ENCODE measurements around the gene TNFAIP8L3.
A peak's percentile ranks its signal among the peaks of the same experiment; 100 is the strongest.

Gene TNFAIP8L3

DNA sequence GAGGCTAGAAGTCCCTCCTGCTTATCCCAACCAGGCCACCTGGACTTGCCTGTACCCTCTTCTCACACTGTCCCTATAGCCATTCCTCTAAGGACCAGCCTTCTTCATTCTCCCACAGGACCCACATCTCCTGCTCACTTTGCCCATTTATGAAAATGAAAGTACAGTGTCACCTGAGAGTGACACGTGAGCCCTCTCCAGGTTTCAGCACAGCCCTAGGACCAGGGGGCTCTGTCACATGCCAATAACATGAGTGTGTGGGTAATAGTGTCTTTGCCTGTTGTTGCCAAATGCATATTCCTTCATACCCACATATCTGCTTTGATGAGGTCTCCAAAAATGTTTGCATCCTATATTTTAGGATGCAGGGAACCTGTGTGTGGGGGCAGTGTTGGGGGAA is 42.3 kb upstream of the TNFAIP8L3 start:
- no peak overlapping the region for H3K27ac ChIP-seq (ENCODE audit: low read depth, low read length)
- no peaks in the 10 kb centered on the region for H3K36me3 ChIP-seq (ENCODE audit: control insufficient read depth, insufficient read depth, low read length)
- no peaks in the 10 kb centered on the region for H3K79me2 ChIP-seq (ENCODE audit: control insufficient read depth, insufficient read depth, low read length)
- no peak overlapping the region for H3K23ac ChIP-seq (ENCODE audit: low read length)
- no peak for DNase-seq
- no peaks in the 10 kb centered on the region for H3K4me1 ChIP-seq (ENCODE audit: control insufficient read depth, low read depth, low read length)
- no peak overlapping the region for H3K4me2 ChIP-seq (ENCODE audit: low read length)
- no peak overlapping the region for H2BK15ac ChIP-seq (replicated peaks; ENCODE audit: low read depth)
- no peak overlapping the region for H2BK120ac ChIP-seq (ENCODE audit: low read depth, low read length)
- no peak overlapping the region for H2BK5ac ChIP-seq (ENCODE audit: low read length)
- no peaks in the 10 kb centered on the region for H3K27me3 ChIP-seq (ENCODE audit: insufficient read depth, low read length, poor library complexity)
- H3K4me3 ChIP-seq (ENCODE audit: low read length): no peak overlapping the region
- no peak overlapping the region for H4K5ac ChIP-seq (ENCODE audit: low read length)
- no CpG with 5 or more reads among the region's 1 CpG for WGBS (ENCODE audit: extremely low coverage, insufficient coverage, low lambda C conversion rate)
- H4K8ac ChIP-seq (ENCODE audit: low read depth, low read length): no peak overlapping the region
- H3K56ac ChIP-seq (ENCODE audit: low read length): no peak overlapping the region
- H3K18ac ChIP-seq (ENCODE audit: low read length): no peak overlapping the region
- H2AK5ac ChIP-seq (ENCODE audit: low read length): no peak overlapping the region
- no peak overlapping the region for H3K9ac ChIP-seq (ENCODE audit: low read length)
- no peak overlapping the region for H3K4ac ChIP-seq (ENCODE audit: low read depth, low read length)
- H3K79me1 ChIP-seq (ENCODE audit: low read length): no peaks in the 10 kb centered on the region

DNA sequence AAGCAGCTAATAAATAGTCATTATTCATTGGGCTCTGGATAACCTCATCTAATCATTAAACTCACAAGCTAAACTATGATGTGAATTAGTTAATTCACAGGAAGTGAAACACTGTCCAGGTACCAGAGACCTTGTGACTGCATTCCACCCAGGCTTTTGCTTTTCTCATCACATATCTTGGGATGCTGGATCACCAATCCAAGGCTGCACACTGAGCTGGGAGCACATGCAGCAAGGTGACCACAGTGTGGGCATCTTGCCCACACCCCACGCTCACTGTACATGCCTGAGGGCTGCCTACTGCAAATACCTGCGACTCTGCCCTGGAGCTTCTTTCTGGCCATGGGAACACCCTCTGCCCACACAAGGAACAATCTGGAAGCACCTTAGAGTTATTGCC is 40.6 kb upstream of the TNFAIP8L3 start:
- H3K18ac ChIP-seq (ENCODE audit: low read length): no peak overlapping the region
- H2AK5ac ChIP-seq (ENCODE audit: low read length): no peak overlapping the region
- H2BK15ac ChIP-seq (replicated peaks; ENCODE audit: low read depth): no peak overlapping the region
- H2BK5ac ChIP-seq (ENCODE audit: low read length): no peak overlapping the region
- no peaks in the 10 kb centered on the region for H3K79me1 ChIP-seq (ENCODE audit: low read length)
- no peaks in the 10 kb centered on the region for H3K4me1 ChIP-seq (ENCODE audit: control insufficient read depth, low read depth, low read length)
- H3K27me3 ChIP-seq (ENCODE audit: insufficient read depth, low read length, poor library complexity): no peaks in the 10 kb centered on the region
- H3K79me2 ChIP-seq (ENCODE audit: control insufficient read depth, insufficient read depth, low read length): no peaks in the 10 kb centered on the region
- no peak overlapping the region for H3K56ac ChIP-seq (ENCODE audit: low read length)
- H3K9ac ChIP-seq (ENCODE audit: low read length): no peak overlapping the region
- no peak overlapping the region for H4K5ac ChIP-seq (ENCODE audit: low read length)
- no CpG with 5 or more reads among the region's 2 CpGs for WGBS (ENCODE audit: extremely low coverage, insufficient coverage, low lambda C conversion rate)
- no peak overlapping the region for H3K27ac ChIP-seq (ENCODE audit: low read depth, low read length)
- no peak overlapping the region for H4K8ac ChIP-seq (ENCODE audit: low read depth, low read length)
- no peak overlapping the region for H3K4me2 ChIP-seq (ENCODE audit: low read length)
- no peak for DNase-seq
- H3K36me3 ChIP-seq (ENCODE audit: control insufficient read depth, insufficient read depth, low read length): no peaks in the 10 kb centered on the region
- no peak overlapping the region for H3K23ac ChIP-seq (ENCODE audit: low read length)
- H2BK120ac ChIP-seq (ENCODE audit: low read depth, low read length): no peak overlapping the region
- H3K4ac ChIP-seq (ENCODE audit: low read depth, low read length): no peak overlapping the region
- H3K4me3 ChIP-seq (ENCODE audit: low read length): no peak overlapping the region

DNA sequence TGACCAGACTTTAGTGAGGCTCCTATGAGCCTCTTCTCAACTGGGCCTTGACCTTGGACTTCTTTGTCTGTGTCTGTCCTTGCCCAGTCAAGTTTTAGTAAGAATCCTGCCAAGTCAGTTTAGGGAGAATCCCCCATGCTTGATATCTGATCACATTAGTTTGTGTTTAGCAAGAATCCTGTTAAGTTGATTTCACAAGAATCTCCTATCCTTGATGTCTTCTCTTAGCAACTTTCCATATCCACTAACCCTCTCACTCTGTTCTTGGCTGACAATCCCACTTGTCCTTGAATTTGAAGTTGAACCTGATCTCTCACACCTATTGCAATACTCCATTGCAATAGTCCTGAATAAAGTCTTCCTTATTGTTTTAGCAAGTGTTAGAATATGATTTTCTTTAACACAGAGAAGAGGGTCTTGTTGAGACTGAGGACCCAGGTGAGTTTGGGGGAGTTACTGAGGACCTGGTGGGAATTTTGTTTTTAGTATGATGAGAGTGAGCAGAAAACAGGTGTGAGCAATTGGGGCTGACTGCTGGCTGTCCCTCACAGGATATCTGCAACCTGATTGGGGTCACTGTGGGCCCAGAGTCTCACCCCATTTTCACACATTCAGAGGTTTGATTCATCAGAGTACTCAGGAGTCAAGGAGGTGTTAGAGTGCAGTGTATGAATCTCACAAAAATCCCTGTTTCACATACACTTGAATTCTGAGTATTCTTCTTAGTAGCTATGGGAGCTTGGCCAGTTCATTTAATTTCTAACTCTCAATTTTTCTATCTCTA is 39.9 kb upstream of the TNFAIP8L3 start:
- Histone ChIP-seq H3K4me3 (ENCODE audit: low read length) (no peak overlapping the region), H3K4ac (ENCODE audit: low read depth, low read length) (no peak overlapping the region), H4K8ac (ENCODE audit: low read depth, low read length) (no peak overlapping the region), H4K5ac (ENCODE audit: low read length) (no peak overlapping the region), H3K27me3 (ENCODE audit: insufficient read depth, low read length, poor library complexity) (no peaks in the 10 kb centered on the region), H3K27ac (ENCODE audit: low read depth, low read length) (no peak overlapping the region), H3K4me1 (ENCODE audit: control insufficient read depth, low read depth, low read length) (no peaks in the 10 kb centered on the region), H3K36me3 (ENCODE audit: control insufficient read depth, insufficient read depth, low read length) (no peaks in the 10 kb centered on the region), H3K79me1 (ENCODE audit: low read length) (no peaks in the 10 kb centered on the region), H2BK5ac (ENCODE audit: low read length) (no peak overlapping the region), H3K56ac (ENCODE audit: low read length) (no peak overlapping the region), H2AK5ac (ENCODE audit: low read length) (no peak overlapping the region), H3K9ac (ENCODE audit: low read length) (no peak overlapping the region), H3K4me2 (ENCODE audit: low read length) (no peak overlapping the region), H3K18ac (ENCODE audit: low read length) (no peak overlapping the region), H3K79me2 (ENCODE audit: control insufficient read depth, insufficient read depth, low read length) (no peaks in the 10 kb centered on the region), H3K23ac (ENCODE audit: low read length) (no peak overlapping the region), H2BK15ac (replicated peaks; ENCODE audit: low read depth) (no peak overlapping the region), H2BK120ac (ENCODE audit: low read depth, low read length) (no peak overlapping the region)
- no peak for DNase-seq

DNA sequence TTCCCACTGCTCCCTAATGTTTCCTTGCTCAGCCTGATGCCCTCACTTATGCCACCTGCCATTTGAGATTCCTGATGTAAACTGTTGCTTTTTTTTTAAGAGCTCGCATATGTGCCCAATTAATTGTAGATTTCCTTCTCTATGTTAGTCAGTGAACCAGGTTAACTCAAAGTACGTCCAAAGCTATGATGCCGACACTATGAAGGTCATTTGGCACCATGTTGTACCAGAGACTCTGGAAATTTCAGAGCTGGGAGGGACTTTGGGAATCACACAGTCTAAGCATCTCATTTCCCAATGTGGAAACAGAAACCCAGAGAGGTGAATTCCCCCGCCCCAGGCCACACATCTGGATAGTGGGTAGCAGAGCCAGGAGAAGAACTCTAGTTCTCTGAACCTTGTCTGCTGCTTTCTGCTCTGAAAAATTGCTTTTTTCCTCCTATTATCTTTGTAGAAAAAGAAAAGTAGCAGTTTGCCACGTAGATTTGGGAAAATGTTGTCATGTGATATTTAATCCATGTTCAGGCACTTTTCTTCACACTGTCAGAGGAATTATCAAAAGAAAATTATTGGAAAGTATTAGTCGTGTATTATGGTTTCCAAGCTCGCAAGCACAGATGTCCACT is 38.5 kb upstream of the TNFAIP8L3 start:
- H3K4me1 ChIP-seq (ENCODE audit: control insufficient read depth, low read depth, low read length): no peaks in the 10 kb centered on the region
- no peak overlapping the region for H3K18ac ChIP-seq (ENCODE audit: low read length)
- H3K4me2 ChIP-seq (ENCODE audit: low read length): no peak overlapping the region
- WGBS (ENCODE audit: extremely low coverage, insufficient coverage, low lambda C conversion rate): no CpG with 5 or more reads among the region's 7 CpGs
- no peak overlapping the region for H3K9ac ChIP-seq (ENCODE audit: low read length)
- H3K79me2 ChIP-seq (ENCODE audit: control insufficient read depth, insufficient read depth, low read length): no peaks in the 10 kb centered on the region
- no peak overlapping the region for H4K5ac ChIP-seq (ENCODE audit: low read length)
- no peaks in the 10 kb centered on the region for H3K79me1 ChIP-seq (ENCODE audit: low read length)
- H3K56ac ChIP-seq (ENCODE audit: low read length): no peak overlapping the region
- no peaks in the 10 kb centered on the region for H3K27me3 ChIP-seq (ENCODE audit: insufficient read depth, low read length, poor library complexity)
- H3K4me3 ChIP-seq (ENCODE audit: low read length): no peak overlapping the region
- no peak overlapping the region for H3K4ac ChIP-seq (ENCODE audit: low read depth, low read length)
- H4K8ac ChIP-seq (ENCODE audit: low read depth, low read length): no peak overlapping the region
- H2BK120ac ChIP-seq (ENCODE audit: low read depth, low read length): no peak overlapping the region
- no peak overlapping the region for H2AK5ac ChIP-seq (ENCODE audit: low read length)
- no peak overlapping the region for H2BK15ac ChIP-seq (replicated peaks; ENCODE audit: low read depth)
- no peak overlapping the region for H3K23ac ChIP-seq (ENCODE audit: low read length)
- no peak overlapping the region for H2BK5ac ChIP-seq (ENCODE audit: low read length)
- no peaks in the 10 kb centered on the region for H3K36me3 ChIP-seq (ENCODE audit: control insufficient read depth, insufficient read depth, low read length)
- no peak overlapping the region for H3K27ac ChIP-seq (ENCODE audit: low read depth, low read length)
- no peak for DNase-seq

DNA sequence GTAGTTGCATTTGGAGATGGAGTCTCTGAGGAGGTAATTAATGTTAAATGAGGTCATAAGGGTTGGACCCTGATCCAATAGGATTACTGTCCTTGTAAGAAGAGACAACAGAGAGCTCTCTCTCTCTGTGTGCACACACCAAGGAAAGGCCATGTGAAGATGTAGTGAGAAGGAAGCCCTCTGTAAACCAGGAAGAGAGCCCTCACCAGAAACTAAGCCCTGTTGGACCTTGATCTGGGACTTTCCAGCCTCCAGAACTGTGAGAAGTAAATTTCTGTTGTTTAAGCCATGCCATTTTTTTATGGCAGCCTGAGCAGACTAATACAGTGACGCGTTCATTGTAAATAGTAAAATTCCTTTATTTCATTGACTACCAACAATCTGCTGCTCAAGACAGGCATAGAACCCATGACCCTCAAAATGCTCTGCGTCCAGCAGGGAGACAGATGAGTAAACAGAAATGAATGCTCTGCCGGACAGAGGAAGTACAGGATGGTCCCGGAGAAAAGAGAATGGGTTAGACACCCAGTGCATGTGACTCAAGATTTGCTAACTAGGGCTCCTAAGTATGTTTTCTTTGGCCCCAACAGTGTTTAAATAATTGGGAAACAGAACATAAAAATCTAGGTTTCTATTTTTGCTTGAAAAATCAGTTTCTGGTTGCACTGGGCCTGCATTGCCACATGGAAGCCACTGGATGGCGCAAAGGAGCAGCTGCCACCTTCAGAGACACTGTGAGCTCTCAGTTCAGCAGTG is 37.9 kb upstream of the TNFAIP8L3 start:
- no peaks in the 10 kb centered on the region for H3K79me1 ChIP-seq (ENCODE audit: low read length)
- no peak overlapping the region for H3K4ac ChIP-seq (ENCODE audit: low read depth, low read length)
- no peak overlapping the region for H3K27ac ChIP-seq (ENCODE audit: low read depth, low read length)
- no peak overlapping the region for H3K18ac ChIP-seq (ENCODE audit: low read length)
- H3K36me3 ChIP-seq (ENCODE audit: control insufficient read depth, insufficient read depth, low read length): no peaks in the 10 kb centered on the region
- no peaks in the 10 kb centered on the region for H3K4me1 ChIP-seq (ENCODE audit: control insufficient read depth, low read depth, low read length)
- no CpG with 5 or more reads among the region's 6 CpGs for WGBS (ENCODE audit: extremely low coverage, insufficient coverage, low lambda C conversion rate)
- no peak overlapping the region for H3K4me2 ChIP-seq (ENCODE audit: low read length)
- DNase-seq: peak; percentile 47
- H3K56ac ChIP-seq (ENCODE audit: low read length): no peak overlapping the region
- no peak overlapping the region for H3K9ac ChIP-seq (ENCODE audit: low read length)
- H3K79me2 ChIP-seq (ENCODE audit: control insufficient read depth, insufficient read depth, low read length): no peaks in the 10 kb centered on the region
- H4K5ac ChIP-seq (ENCODE audit: low read length): no peak overlapping the region
- no peak overlapping the region for H2BK15ac ChIP-seq (replicated peaks; ENCODE audit: low read depth)
- H3K27me3 ChIP-seq (ENCODE audit: insufficient read depth, low read length, poor library complexity): no peaks in the 10 kb centered on the region
- H4K8ac ChIP-seq (ENCODE audit: low read depth, low read length): no peak overlapping the region
- H2BK5ac ChIP-seq (ENCODE audit: low read length): no peak overlapping the region
- no peak overlapping the region for H2BK120ac ChIP-seq (ENCODE audit: low read depth, low read length)
- H3K4me3 ChIP-seq (ENCODE audit: low read length): no peak overlapping the region
- H3K23ac ChIP-seq (ENCODE audit: low read length): no peak overlapping the region
- H2AK5ac ChIP-seq (ENCODE audit: low read length): no peak overlapping the region

All from mesendoderm (in vitro differentiated cells).